ENCODE results near the gene SHC3.

DNA sequence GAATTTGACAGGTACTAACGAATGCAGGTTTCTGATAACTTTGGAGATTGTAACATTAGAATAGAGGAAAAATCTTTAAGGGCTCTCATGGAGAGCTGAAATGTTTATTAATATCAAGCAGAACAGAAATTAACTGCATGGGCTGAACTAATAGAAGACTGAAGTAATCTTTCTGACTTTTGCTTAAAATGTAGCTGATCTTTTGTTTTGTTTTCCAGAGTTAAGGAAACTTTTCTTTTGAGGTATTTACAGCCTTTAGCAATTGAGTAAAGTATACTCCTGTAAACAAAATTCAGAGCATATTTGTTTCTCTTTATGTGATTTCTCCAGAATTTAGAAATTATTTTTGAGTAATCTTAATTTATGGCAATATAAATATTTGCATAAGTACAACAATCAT is 43.9 kb downstream of the SHC3 start:
- TF ChIP-seq POLR2AphosphoS5 (IDR thresholded peaks at IDR 0.05; ENCODE audit: low read depth, low read length) (no peak), SIN3A (IDR thresholded peaks at IDR 0.05; ENCODE audit: borderline replicate concordance, insufficient read depth, low read length) (no peak)
